CD8-positive, alpha-beta memory T cell (primary cell): ENCODE data around the gene CDH23. TPM values are rescaled to one million over a fixed set of nuclear protein-coding genes. Genes with fewer than 3 reads are reported as not detected.

Source experiments
- CTCF ChIA-PET: fragments of 350-600 bp; sonication (Branson Sonifier 250); formaldehyde crosslinking; loops from one replicate; lab custom pipeline; 2021; ENCODE audit warnings: antibody characterized with exemption; lab: Charles Lee
- POLR2A ChIA-PET: fragments of 350-600 bp; sonication (Branson Sonifier 250); formaldehyde crosslinking; loops from one replicate; lab custom pipeline; 2021; ENCODE audit warnings: antibody characterized with exemption; lab: Charles Lee
- DNase-seq, 5 donors: peaks; one replicate each; pipeline versions ENCODE4 v3.0.0 to v3.0.0-alpha.2; 2020 to 2022; ENCODE audit warnings: mixed read lengths in 1 of 5
- H3K27ac ChIP-seq: one replicate; pipeline ENCODE4 v1.7.0; 2013; ENCODE audit warnings: low read depth, mild to moderate bottlenecking, low read length, moderate library complexity
- H3K27me3 ChIP-seq: 2 replicates; pipeline ENCODE4 v1.7.0; 2013; ENCODE audit warnings: low read length, mild to moderate bottlenecking; ENCODE audit not compliant: insufficient read depth, poor library complexity, severe bottlenecking
- H3K36me3 ChIP-seq: 2 replicates; pipeline ENCODE4 v1.7.0; 2013; ENCODE audit warnings: mild to moderate bottlenecking, low read length, moderate library complexity; ENCODE audit not compliant: insufficient read depth
- H3K4me1 ChIP-seq: 2 replicates; pipeline ENCODE4 v1.7.0; 2013; ENCODE audit warnings: mild to moderate bottlenecking, low read length, moderate library complexity; ENCODE audit not compliant: insufficient read depth
- H3K4me3 ChIP-seq: 2 replicates; pipeline ENCODE4 v1.7.0; 2013; ENCODE audit warnings: mild to moderate bottlenecking, low read length
- H3K9me3 ChIP-seq: 2 replicates; pipeline ENCODE4 v1.7.0; 2013; ENCODE audit warnings: mild to moderate bottlenecking, low read length
- H3K27ac Mint-ChIP-seq, 8 donors: one replicate each; pipeline ENCODE4 v1.8.0; 2020 to 2021; ENCODE audit warnings: mixed read lengths in 8 of 8, mild to moderate bottlenecking in 6 of 8, inconsistent platforms in 3 of 8, moderate library complexity in 3 of 8
- H3K27me3 Mint-ChIP-seq, 2 donors: one replicate each; pipeline ENCODE4 v1.8.0; 2020 to 2021; ENCODE audit warnings: mixed read lengths in 2 of 2, mild to moderate bottlenecking in 1 of 2, moderate library complexity in 1 of 2
- H3K36me3 Mint-ChIP-seq, 3 donors: one replicate each; pipeline ENCODE4 v1.8.0; 2020 to 2021; ENCODE audit warnings: mixed read lengths in 3 of 3, inconsistent platforms in 1 of 3, mild to moderate bottlenecking in 1 of 3
- H3K4me1 Mint-ChIP-seq, 3 donors: one replicate each; pipeline ENCODE4 v1.8.0; 2020 to 2021; ENCODE audit warnings: mixed read lengths in 3 of 3, inconsistent platforms in 1 of 3, mild to moderate bottlenecking in 1 of 3
- H3K4me3 Mint-ChIP-seq, 7 donors: one replicate each; pipeline ENCODE4 v1.8.0; 2020 to 2021; ENCODE audit warnings: mixed read lengths in 7 of 7, mild to moderate bottlenecking in 6 of 7, moderate library complexity in 4 of 7, inconsistent platforms in 2 of 7
- H3K9me3 Mint-ChIP-seq, 5 donors: one replicate each; pipeline ENCODE4 v1.8.0; 2020 to 2022; ENCODE audit warnings: mixed read lengths in 5 of 5, mild to moderate bottlenecking in 3 of 5, moderate library complexity in 2 of 5, inconsistent platforms in 1 of 5
- polyA plus RNA-seq: library from polyadenylated mRNA; unstranded; fragments of 300-500 nt; fragmentation: Illumina TruSeq; gene quantifications from one replicate; pipeline ENCODE4 v1.2.3, GENCODE V29; 2021
- total RNA-seq, 2 experiments: library from RNA; stranded (reverse); gene quantifications; one replicate each; pipeline ENCODE4 v1.2.3, GENCODE V29; 2021

CDH23 gene
- total and polyA plus RNA-seq, 3 experiments from 2014 or later: 0.74 to 2.0 (median 0.78) TPM

DNA sequence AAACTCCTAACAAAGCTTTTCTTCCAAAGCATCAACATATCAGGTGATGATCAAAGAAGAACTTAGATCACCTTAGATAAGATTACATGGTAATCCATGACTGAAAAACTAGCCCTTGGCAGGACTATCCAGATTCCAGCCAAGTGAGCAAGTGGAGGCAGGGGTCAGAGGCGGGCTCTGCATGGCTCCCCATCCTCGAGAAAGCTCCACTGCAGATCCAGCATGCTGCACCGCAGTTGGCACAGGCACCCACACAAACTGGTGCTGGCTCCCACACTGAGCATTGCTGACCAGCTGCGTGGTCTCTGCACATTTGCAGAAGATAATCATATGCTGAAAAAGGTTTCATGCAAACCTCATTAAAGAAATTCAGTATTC lies 444.2 kb downstream of the CDH23 start:
- H3K4me1 Mint-ChIP-seq: peaks cover 66 to 89% (median 78%) of the 10 kb centered on the region in 3 donors
- no peak overlapping the region for H3K27ac Mint-ChIP-seq
- H3K4me3 ChIP-seq: no peak overlapping the region
- peaks cover 0 to 20% (median 2%) of the 10 kb centered on the region in 3 donors for H3K36me3 Mint-ChIP-seq
- no peaks in the 10 kb centered on the region for H3K36me3 ChIP-seq
- H3K4me3 Mint-ChIP-seq: no peak overlapping the region
- H3K4me1 ChIP-seq: peaks cover 46% of the 10 kb centered on the region
- ChIA-PET POLR2A (no interaction called here), CTCF (no interaction called here)
- DNase-seq: no peak
- no peaks in the 10 kb centered on the region for H3K27me3 Mint-ChIP-seq
- no peaks in the 10 kb centered on the region for H3K27me3 ChIP-seq
- H3K27ac ChIP-seq: no peak overlapping the region
- no peaks in the 10 kb centered on the region for H3K9me3 ChIP-seq
- no peaks in the 10 kb centered on the region for H3K9me3 Mint-ChIP-seq

DNA sequence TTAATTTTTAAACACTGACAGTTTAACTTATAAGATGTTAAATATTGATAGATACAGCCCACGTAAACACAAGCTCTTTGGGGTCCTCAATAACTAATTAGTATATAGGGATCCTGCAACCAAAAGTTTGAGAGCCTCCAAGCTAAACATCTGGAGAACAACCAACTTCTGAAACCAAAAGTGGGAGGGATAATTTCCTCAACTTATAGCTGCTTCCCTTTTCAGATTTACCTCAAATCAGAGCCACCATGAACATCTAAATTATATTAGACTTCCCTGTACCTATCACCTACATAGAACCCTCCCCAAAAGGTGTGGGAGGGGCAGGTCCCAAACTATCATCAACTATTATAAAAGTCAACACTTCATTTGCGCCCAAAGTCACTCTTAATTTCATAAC lies 445.7 kb downstream of the CDH23 start:
- ChIA-PET CTCF (interaction anchor here (1.2 kb wide), 1 partner anchor 13 kb away, joined by 3 read pairs; no protein-coding TSS in a partner anchor), POLR2A (no interaction called here)
- peaks cover 38% of the 10 kb centered on the region for H3K4me1 ChIP-seq
- peaks cover 0 to 19% (median 2%) of the 10 kb centered on the region in 3 donors for H3K36me3 Mint-ChIP-seq
- H3K36me3 ChIP-seq: no peaks in the 10 kb centered on the region
- no peaks in the 10 kb centered on the region for H3K9me3 ChIP-seq
- H3K4me3 Mint-ChIP-seq: no peak overlapping the region
- H3K4me1 Mint-ChIP-seq: peaks cover 61 to 85% (median 71%) of the 10 kb centered on the region in 3 donors
- H3K27ac Mint-ChIP-seq: no peak overlapping the region
- H3K27me3 Mint-ChIP-seq: no peaks in the 10 kb centered on the region
- H3K9me3 Mint-ChIP-seq: no peaks in the 10 kb centered on the region
- no peak overlapping the region for H3K27ac ChIP-seq
- H3K27me3 ChIP-seq: no peaks in the 10 kb centered on the region
- H3K4me3 ChIP-seq: no peak overlapping the region
- DNase-seq: no peak

DNA sequence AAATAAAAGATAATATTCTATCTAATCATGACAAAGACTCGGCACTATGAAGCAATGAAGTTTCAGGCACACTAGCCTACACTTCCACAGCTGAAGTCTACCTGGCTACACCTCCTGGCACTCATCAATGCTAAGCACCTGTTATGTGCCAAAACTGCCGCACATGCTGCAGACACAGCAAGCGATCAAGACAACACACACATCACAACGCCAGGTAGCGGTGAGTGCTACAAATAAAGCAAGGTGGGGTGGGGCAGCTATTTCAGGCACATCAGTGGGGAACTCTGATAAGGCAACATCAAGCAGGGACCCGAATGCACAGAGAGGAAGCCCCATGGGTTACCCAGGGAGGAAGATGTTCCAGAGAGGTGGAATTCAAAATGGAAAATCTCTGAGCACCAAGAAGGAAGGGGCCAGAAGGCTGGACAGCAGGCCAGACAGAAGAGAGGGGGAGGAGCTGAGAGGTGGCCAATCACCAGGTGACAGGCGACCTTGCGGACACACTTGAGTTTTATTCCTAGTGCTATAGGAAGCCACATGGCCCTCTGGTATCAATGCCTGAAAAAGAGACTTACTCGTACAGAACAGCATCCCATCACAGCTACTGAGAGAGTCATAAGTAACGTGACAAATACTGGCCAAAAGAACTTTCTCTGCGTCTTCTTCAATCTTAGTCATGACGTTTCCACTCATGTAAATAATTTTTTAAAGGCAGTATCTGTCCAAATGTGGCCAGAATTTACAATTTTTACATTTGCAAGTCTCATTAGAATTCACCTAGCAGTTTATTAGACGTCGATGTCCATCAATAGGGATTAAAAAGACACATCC lies 446.4 kb downstream of the CDH23 start:
- Mint-ChIP-seq H3K27me3 (no peaks in the 10 kb centered on the region), H3K36me3 (peaks cover 0 to 12% (median 2%) of the 10 kb centered on the region in 3 donors), H3K4me3 (no peak overlapping the region), H3K27ac (peak overlapping the region in 1 of 8 donors; percentile 35), H3K9me3 (no peaks in the 10 kb centered on the region), H3K4me1 (peaks cover 61 to 85% (median 71%) of the 10 kb centered on the region in 3 donors)
- H3K4me1 ChIP-seq: peaks cover 31% of the 10 kb centered on the region
- ChIA-PET CTCF (interaction anchor here (0.6 to 1.2 kb wide), 2 partner anchors 14 to 232 kb away, joined by 3 read pairs; no protein-coding TSS in a partner anchor), POLR2A (no interaction called here)
- H3K9me3 ChIP-seq: no peaks in the 10 kb centered on the region
- H3K36me3 ChIP-seq: no peaks in the 10 kb centered on the region
- no peaks in the 10 kb centered on the region for H3K27me3 ChIP-seq
- H3K4me3 ChIP-seq: no peak overlapping the region
- DNase-seq: no peak
- no peak overlapping the region for H3K27ac ChIP-seq

DNA sequence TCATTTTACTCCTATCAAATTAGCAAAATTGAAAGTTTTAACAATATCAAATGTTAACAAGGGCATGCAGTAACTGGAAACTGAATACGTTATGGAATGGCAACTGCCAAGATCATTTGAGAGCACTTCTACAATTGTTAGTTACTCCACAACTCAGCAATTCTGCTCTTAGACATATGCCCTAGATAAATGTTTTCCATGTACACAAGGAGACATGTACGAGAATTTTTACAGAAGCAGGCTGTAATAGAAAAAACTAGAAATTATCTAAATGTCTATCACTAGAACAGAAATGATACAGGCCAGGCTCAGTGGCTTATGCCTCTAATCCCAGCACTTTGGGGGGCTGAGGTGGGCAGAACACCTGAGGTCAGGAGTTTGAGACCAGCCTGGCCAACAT lies 447.4 kb downstream of the CDH23 start:
- Histone ChIP-seq H3K4me1 (peaks cover 32% of the 10 kb centered on the region), H3K27me3 (no peaks in the 10 kb centered on the region), H3K9me3 (no peaks in the 10 kb centered on the region), H3K36me3 (no peaks in the 10 kb centered on the region), H3K4me3 (no peak overlapping the region), H3K27ac (no peak overlapping the region)
- ChIA-PET POLR2A (no interaction called here), CTCF (no interaction called here)
- H3K4me1 Mint-ChIP-seq: peaks cover 62 to 85% (median 71%) of the 10 kb centered on the region in 3 donors
- no peak overlapping the region for H3K27ac Mint-ChIP-seq
- no peak for DNase-seq
- peak overlapping the region in 1 of 7 donors; percentile 34 for H3K4me3 Mint-ChIP-seq
- H3K36me3 Mint-ChIP-seq: peaks cover 0 to 6% (median 2%) of the 10 kb centered on the region in 3 donors
- H3K9me3 Mint-ChIP-seq: no peaks in the 10 kb centered on the region
- no peaks in the 10 kb centered on the region for H3K27me3 Mint-ChIP-seq

DNA sequence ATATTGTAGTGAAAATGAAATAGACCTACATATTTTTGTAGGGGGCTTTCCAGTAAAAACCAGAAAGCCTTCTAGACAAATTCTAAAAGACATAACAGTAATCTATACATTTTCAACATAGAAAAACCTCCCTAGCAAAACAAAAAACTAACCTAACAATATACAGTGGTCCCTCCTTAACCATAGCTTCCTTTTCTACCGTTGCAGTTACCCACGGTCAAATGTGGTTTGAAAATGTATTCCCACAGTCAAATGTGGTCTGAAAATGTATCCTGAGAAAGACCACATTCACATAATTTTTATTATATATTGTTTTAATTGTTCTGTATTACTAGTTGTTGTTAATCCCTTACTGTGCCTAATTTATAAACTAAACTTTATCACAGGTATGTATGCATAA lies 448.0 kb downstream of the CDH23 start:
- Histone ChIP-seq H3K4me1 (peaks cover 38% of the 10 kb centered on the region), H3K36me3 (no peaks in the 10 kb centered on the region), H3K4me3 (no peak overlapping the region), H3K27me3 (no peaks in the 10 kb centered on the region), H3K9me3 (no peaks in the 10 kb centered on the region), H3K27ac (no peak overlapping the region)
- Mint-ChIP-seq H3K9me3 (no peaks in the 10 kb centered on the region), H3K36me3 (peaks cover 0 to 6% (median 2%) of the 10 kb centered on the region in 3 donors), H3K27me3 (no peaks in the 10 kb centered on the region), H3K4me3 (no peak overlapping the region), H3K27ac (no peak overlapping the region), H3K4me1 (peaks cover 62 to 89% (median 75%) of the 10 kb centered on the region in 3 donors)
- POLR2A ChIA-PET: no interaction called here
- DNase-seq: no peak
- CTCF ChIA-PET: no interaction called here

DNA sequence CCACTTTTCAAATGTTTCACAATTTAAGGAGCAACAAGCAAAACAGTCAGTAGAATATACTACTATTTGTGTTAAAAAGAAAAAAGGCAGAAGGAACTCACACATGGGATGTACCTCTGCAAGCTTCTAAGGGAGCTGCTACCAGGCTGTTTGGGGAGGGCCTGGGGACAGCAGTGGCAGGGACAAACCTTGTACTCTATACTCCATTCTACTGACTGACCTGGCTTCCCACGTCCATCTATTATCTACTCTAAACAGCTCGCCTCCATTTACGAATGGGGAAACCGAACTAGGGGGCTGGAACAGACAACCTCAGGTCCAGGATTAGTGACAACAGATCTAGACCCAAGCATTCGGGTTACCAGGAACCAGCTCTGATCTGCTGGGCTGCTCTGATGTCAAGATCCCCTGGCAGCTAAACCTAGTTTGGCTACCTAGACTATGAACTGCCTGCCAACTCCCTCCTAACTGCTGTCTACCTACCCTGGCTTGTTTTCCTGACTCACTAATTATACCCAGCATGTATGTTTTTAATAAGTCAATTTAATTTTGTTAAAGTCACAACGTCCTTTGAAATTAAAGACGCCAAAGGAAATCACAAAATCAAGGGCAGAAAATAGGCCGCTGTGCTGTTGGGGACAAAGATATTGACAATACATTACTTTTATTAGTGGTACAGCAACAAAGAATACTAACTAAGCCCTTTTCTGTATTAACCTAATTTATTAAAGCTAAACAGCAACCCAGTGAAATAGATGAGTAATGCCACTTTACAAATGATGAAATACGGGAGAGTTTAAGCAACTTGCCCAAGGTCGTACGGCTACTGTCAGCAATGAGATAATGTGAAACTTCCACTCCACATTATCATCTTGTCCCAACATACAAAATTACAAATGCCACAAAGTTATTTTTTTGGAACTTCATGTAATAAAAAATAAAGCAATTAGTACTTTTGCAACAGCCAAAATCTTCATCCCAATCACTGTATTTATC lies 449.0 kb downstream of the CDH23 start:
- ChIA-PET POLR2A (interaction anchor here (0.6 kb wide), 1 partner anchor 528 kb away, joined by 8 read pairs; no protein-coding TSS in a partner anchor), CTCF (no interaction called here)
- Histone ChIP-seq H3K36me3 (no peaks in the 10 kb centered on the region), H3K27ac (no peak overlapping the region), H3K4me3 (no peak overlapping the region), H3K27me3 (no peaks in the 10 kb centered on the region), H3K4me1 (peaks cover 36% of the 10 kb centered on the region), H3K9me3 (no peaks in the 10 kb centered on the region)
- H3K9me3 Mint-ChIP-seq: no peaks in the 10 kb centered on the region
- H3K36me3 Mint-ChIP-seq: peaks cover 0 to 8% (median 3%) of the 10 kb centered on the region in 3 donors
- DNase-seq: no peak
- H3K4me3 Mint-ChIP-seq: peak overlapping the region in 2 of 7 donors; percentile 27 to 36
- H3K27me3 Mint-ChIP-seq: no peaks in the 10 kb centered on the region
- H3K4me1 Mint-ChIP-seq: peaks cover 61 to 87% (median 74%) of the 10 kb centered on the region in 3 donors
- H3K27ac Mint-ChIP-seq: peak overlapping the region in 1 of 8 donors; percentile 73

DNA sequence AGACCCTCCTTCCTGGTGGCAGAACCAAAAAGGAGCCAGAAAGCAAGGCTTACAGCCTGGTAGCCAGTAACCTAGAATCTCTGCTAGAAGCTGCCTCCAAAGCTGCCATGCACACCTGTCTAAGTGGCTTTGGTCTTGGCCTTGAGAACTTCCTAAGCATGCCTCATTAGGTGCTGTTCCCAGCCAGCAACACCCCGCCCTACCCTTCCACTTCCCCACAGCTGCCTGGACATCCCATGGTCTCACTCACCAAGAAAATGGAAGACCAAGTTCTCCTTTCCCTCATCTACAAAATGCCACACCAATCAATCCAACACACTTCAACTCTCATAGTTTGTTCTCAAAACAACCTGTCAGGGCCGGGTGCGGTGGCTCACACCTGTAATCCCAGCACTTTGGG lies 450.1 kb downstream of the CDH23 start:
- CTCF ChIA-PET: no interaction called here
- Histone ChIP-seq H3K36me3 (no peaks in the 10 kb centered on the region), H3K9me3 (no peaks in the 10 kb centered on the region), H3K4me1 (peaks cover 34% of the 10 kb centered on the region), H3K27me3 (no peaks in the 10 kb centered on the region), H3K27ac (no peak overlapping the region), H3K4me3 (no peak overlapping the region)
- peak overlapping the region in 1 of 7 donors; percentile 47 for H3K4me3 Mint-ChIP-seq
- H3K27ac Mint-ChIP-seq: no peak overlapping the region
- H3K4me1 Mint-ChIP-seq: peaks cover 60 to 88% (median 78%) of the 10 kb centered on the region in 3 donors
- POLR2A ChIA-PET: no interaction called here
- no peaks in the 10 kb centered on the region for H3K9me3 Mint-ChIP-seq
- H3K36me3 Mint-ChIP-seq: peaks cover 0 to 9% (median 3%) of the 10 kb centered on the region in 3 donors
- H3K27me3 Mint-ChIP-seq: peaks cover 0 to 1% of the 10 kb centered on the region in 2 donors
- DNase-seq: no peak
